Spleen (tissue), 11 donors: ENCODE measurements around the gene AHCTF1. TPM values are rescaled to one million over a fixed set of nuclear protein-coding genes. Genes with fewer than 3 reads are reported as not detected.
"Not testable (repeated sequence)": the region's sequence is repeated elsewhere in the genome, so short reads cannot be mapped to it uniquely, and the experiment has no call there.

ENCODE experiments used
- DNase-seq: peaks from one replicate; pipeline ENCODE4 v3.0.0-alpha.2; 2020
- H3K27ac ChIP-seq, 8 donors: fragments of 200-600 bp; sonication (generic) in 7 of 8; 1 replicate in 4 of 8; 2 replicates in 4 of 8; pipeline versions ENCODE4 v1.5.0 to v1.8.0; 2016 to 2021; ENCODE audit warnings: inconsistent platforms in 4 of 8, mild to moderate bottlenecking in 4 of 8, moderate library complexity in 1 of 8
- H3K27me3 ChIP-seq, 7 donors: fragments of 200-600 bp; sonication (generic) in 6 of 7; replicated peaks in 1 of 7; 1 replicate in 4 of 7; 2 replicates in 3 of 7; pipeline versions ENCODE4 v1.5.0 to v1.8.0; 2016 to 2021; ENCODE audit warnings: inconsistent platforms in 3 of 7, mild to moderate bottlenecking in 1 of 7
- H3K36me3 ChIP-seq, 6 donors: fragments of 200-600 bp; sonication (generic) in 5 of 6; 1 replicate in 4 of 6; 2 replicates in 2 of 6; pipeline versions ENCODE4 v1.5.0 to v1.8.0; 2016 to 2021; ENCODE audit warnings: inconsistent platforms in 2 of 6
- H3K4me1 ChIP-seq, 6 donors: fragments of 200-600 bp; sonication (generic) in 5 of 6; 1 replicate in 3 of 6; 2 replicates in 3 of 6; pipeline versions ENCODE4 v1.5.0 to v1.8.0; 2016 to 2021; ENCODE audit warnings: inconsistent platforms in 3 of 6
- H3K4me3 ChIP-seq, 8 donors: fragments of 200-600 bp; sonication (generic) in 7 of 8; 1 replicate in 4 of 8; 2 replicates in 4 of 8; pipeline versions ENCODE4 v1.5.0 to v1.8.0; 2016 to 2021; ENCODE audit warnings: inconsistent platforms in 4 of 8, mild to moderate bottlenecking in 4 of 8, moderate library complexity in 2 of 8
- H3K9me3 ChIP-seq, 8 donors: fragments of 200-600 bp; sonication (generic) in 7 of 8; 1 replicate in 4 of 8; 2 replicates in 4 of 8; pipeline versions ENCODE4 v1.5.0 to v1.8.0; 2016 to 2021; ENCODE audit warnings: inconsistent platforms in 4 of 8
- CTCF ChIP-seq, 11 experiments: fragments of 200-600 bp in 7 of 11; fragments of 450-650 bp in 4 of 11; sonication (generic) in 4 of 11; IDR thresholded peaks in 8 of 11; conservative IDR thresholded peaks in 3 of 11; 1 replicate in 7 of 11; 2 replicates in 4 of 11; pipeline versions ENCODE4 v1.4.0 to v1.8.0; 2016 to 2021; ENCODE audit warnings: antibody characterized with exemption in 11 of 11, inconsistent platforms in 4 of 11, mild to moderate bottlenecking in 1 of 11
- POLR2A ChIP-seq, 3 donors: fragments of 450-650 bp; IDR thresholded peaks; one replicate each; pipeline ENCODE4 v1.5.1; 2017; ENCODE audit warnings: antibody characterized with exemption in 3 of 3, mild to moderate bottlenecking in 1 of 3
- POLR2AphosphoS5 ChIP-seq, 3 donors: sonication (generic); formaldehyde crosslinking; IDR thresholded peaks; one replicate each; pipeline ENCODE4 v1.5.1; 2017; ENCODE audit warnings: antibody characterized with exemption in 3 of 3
- WGBS, 5 donors: extraction: QIAGEN DNeasy Blood & Tissue Kit in 3 of 5; methylation state at CpG; one replicate each; pipeline versions ENCODE4 v1.1.5 to v1.1.7; 2013 to 2018; 5-methylcytosine and 5-hydroxymethylcytosine counted together
- intact Hi-C: fragments of 100-400 bp; cut with DNase I; formaldehyde crosslinking; loops from one replicate; pipeline ENCODE4 v1.15.0; 2023; ENCODE audit warnings: low total_unique reads
- polyA plus RNA-seq, 3 donors: library from polyadenylated mRNA; stranded (reverse); fragments of 200-250 nt; gene quantifications; one replicate each; pipeline ENCODE4 v1.2.1, GENCODE V29; 2013
- total RNA-seq, 7 donors: library from RNA; depleted of rRNA in 3 of 7; stranded (reverse); fragments of >200 nt in 3 of 7; fragmentation: NEBNext Ultra II Directional in 4 of 7; extraction: Animal tissue kit (Norgen Biotek cat#: 25700) in 4 of 7; gene quantifications; one replicate each; pipeline versions ENCODE4 v1.1.0 to v1.2.1, GENCODE V29; 2016 to 2021
- donor health status: healthy with polysubstance abuse.
- donor health status: DM: no; HTN: no; CAD: no; lungs with moderate emphysema.
- donor health status: DM: no; HTN: no; CAD: no.
- donor health status: Bipolar disorder and iron deficiency.
- donor health status: healthy.
- donor health status: DM: no; HTN: no; CAD: no.
- donor health status: DM: yes; HTN: yes; CAD: no.

AHCTF1 gene
- total and polyA plus RNA-seq, 10 donors: 8.1 to 68.8 (median 39.1) TPM

- WGBS, 5 donors: 82 to 93% (median 84%) methylated on average over 3 of the region's 3 CpGs
- TF ChIP-seq POLR2AphosphoS5 (IDR thresholded peaks at IDR 0.05): no peak
- TF ChIP-seq CTCF (IDR thresholded peaks at IDR 0.05 in 8 of 11, conservative IDR thresholded peaks at IDR 0.05 in 3 of 11): no peak
- TF ChIP-seq POLR2A (IDR thresholded peaks at IDR 0.05): no peak
- Histone ChIP-seq H3K4me1 (peaks cover 10 to 74% (median 30%) of the 10 kb centered on the region in 6 donors), H3K36me3 (peaks cover 0 to 38% (median 13%) of the 10 kb centered on the region in 6 donors), H3K9me3 (no peaks in the 10 kb centered on the region), H3K27me3 (no peaks in the 10 kb centered on the region), H3K27ac (no peak overlapping the region), H3K4me3 (no peak overlapping the region)
- DNase-seq: no peak
- intact Hi-C loops: no loop called here
Observed at GRCh38 chr1:246921481-246921880, 10.3 kb downstream of the AHCTF1 start.

GRCh38 chr1:246919902-246920301 lies 11.8 kb downstream of the AHCTF1 start:
- H3K4me3 ChIP-seq: no peak overlapping the region
- peaks cover 0 to 40% (median 21%) of the 10 kb centered on the region in 6 donors for H3K36me3 ChIP-seq
- peaks cover 7 to 61% (median 25%) of the 10 kb centered on the region in 6 donors for H3K4me1 ChIP-seq
- DNase-seq: no peak
- no peaks in the 10 kb centered on the region for H3K27me3 ChIP-seq
- H3K27ac ChIP-seq: no peak overlapping the region
- intact Hi-C loops: no loop called here
- H3K9me3 ChIP-seq: no peaks in the 10 kb centered on the region
- WGBS, 5 donors: 82 to 95% (median 87%) methylated on average over 7 of the region's 7 CpGs
- TF ChIP-seq POLR2A (IDR thresholded peaks at IDR 0.05) (no peak), CTCF (IDR thresholded peaks at IDR 0.05 in 8 of 11, conservative IDR thresholded peaks at IDR 0.05 in 3 of 11) (no peak), POLR2AphosphoS5 (IDR thresholded peaks at IDR 0.05) (no peak)

- DNase-seq, H3K9me3 ChIP-seq, H3K27ac ChIP-seq, H3K4me3 ChIP-seq, intact Hi-C loops, H3K27me3 ChIP-seq: not testable (repeated sequence)
- peaks cover 0 to 27% (median 5%) of the 10 kb centered on the region in 6 donors for H3K4me1 ChIP-seq
- 95 to 99% (median 97%) methylated on average over 7 of the region's 7 CpGs for WGBS, 5 donors
- peaks cover 0 to 76% (median 47%) of the 10 kb centered on the region in 6 donors for H3K36me3 ChIP-seq
Observed at GRCh38 chr1:246916026-246916923, 15.5 kb downstream of the AHCTF1 start.

- TF ChIP-seq POLR2AphosphoS5 (IDR thresholded peaks at IDR 0.05): no peak
- no peak for TF ChIP-seq POLR2A (IDR thresholded peaks at IDR 0.05)
- peak in 8 of 11 experiments; percentile 33 to 56 (median 42) for TF ChIP-seq CTCF (IDR thresholded peaks at IDR 0.05 in 8 of 11, conservative IDR thresholded peaks at IDR 0.05 in 3 of 11)
- 76 to 85% (median 80%) methylated on average over 1 of the region's 1 CpG for WGBS, 5 donors
- no peak overlapping the region for H3K27ac ChIP-seq
- H3K9me3 ChIP-seq: no peaks in the 10 kb centered on the region
- intact Hi-C loops: loop anchor here (10.0 kb wide), 1 partner anchor 67 kb away; no protein-coding TSS in a partner anchor
- H3K4me1 ChIP-seq: peaks cover 0 to 31% (median 0%) of the 10 kb centered on the region in 6 donors
- no peaks in the 10 kb centered on the region for H3K27me3 ChIP-seq
- no peak for DNase-seq
- peaks cover 0 to 96% (median 61%) of the 10 kb centered on the region in 6 donors for H3K36me3 ChIP-seq
- H3K4me3 ChIP-seq: no peak overlapping the region
Observed at GRCh38 chr1:246907472-246907871, 24.3 kb downstream of the AHCTF1 start.
